IMR-90 (cell line): ENCODE data around the gene ZACN. TPM values are rescaled to one million over a fixed set of nuclear protein-coding genes. Genes with fewer than 3 reads are reported as not detected.

Experiments used
- ATAC-seq: fragments of 200-7000 bp; cut with Tn5 transposase; 2 replicates; pipeline ENCODE4 v1.9.1; 2020; ENCODE audit warnings: low read depth, mild to moderate bottlenecking, moderate library complexity
- BruUV-seq: library from RNA; stranded (reverse); fragments of 400-500 nt; replicated peaks from 2 replicates; lab custom pipeline; 2021; lab: Mats Ljungman, UMichigan
- CTCF ChIA-PET: fragments of 300-600 bp; formaldehyde crosslinking; extraction: SDS; loops from one replicate; lab custom pipeline; 2021; ENCODE audit warnings: antibody characterized with exemption; lab: Yijun Ruan, JAX
- POLR2A ChIA-PET: fragments of 300-600 bp; sonication (Branson Sonifier 250); formaldehyde crosslinking; loops from one replicate; lab custom pipeline; 2022; ENCODE audit warnings: antibody characterized with exemption; ENCODE audit not compliant: unreplicated experiment; lab: Charles Lee
- DNase-seq: peaks from one replicate; pipeline ENCODE4 v3.0.0; 2013
- H2AFZ ChIP-seq: replicated peaks from 2 replicates; pipeline ENCODE3; 2013; ENCODE audit warnings: low read length, mild to moderate bottlenecking; ENCODE audit not compliant: poor library complexity
- H2AK5ac ChIP-seq: 2 replicates; pipeline ENCODE4 v1.6.1; 2013; ENCODE audit warnings: low read depth, low read length, inconsistent platforms
- H2AK9ac ChIP-seq: replicated peaks from 2 replicates; pipeline ENCODE3; 2013; ENCODE audit warnings: mild to moderate bottlenecking, low read depth, low read length, moderate library complexity; ENCODE audit not compliant: poor library complexity
- H2BK120ac ChIP-seq: 2 replicates; pipeline ENCODE4 v1.6.1; 2013; ENCODE audit warnings: low read depth, low read length, inconsistent platforms
- H2BK15ac ChIP-seq: 3 replicates; pipeline ENCODE4 v1.6.1; 2013; ENCODE audit warnings: low read depth, low read length, inconsistent platforms
- H2BK20ac ChIP-seq: 2 replicates; pipeline ENCODE4 v1.6.1; 2013; ENCODE audit warnings: low read depth, mild to moderate bottlenecking, inconsistent platforms, low read length, moderate library complexity
- H2BK5ac ChIP-seq: 2 replicates; pipeline ENCODE4 v1.6.1; 2013; ENCODE audit warnings: mild to moderate bottlenecking, low read depth, low read length, inconsistent platforms; ENCODE audit not compliant: poor library complexity, severe bottlenecking
- H3K14ac ChIP-seq: replicated peaks from 2 replicates; pipeline ENCODE4 v1.6.1; 2013; ENCODE audit warnings: low read depth, low read length, inconsistent platforms
- H3K18ac ChIP-seq: 2 replicates; pipeline ENCODE4 v1.6.1; 2013; ENCODE audit warnings: low read depth, low read length, control low read depth
- H3K23ac ChIP-seq: 2 replicates; pipeline ENCODE4 v1.6.1; 2013; ENCODE audit warnings: low read depth, low read length, inconsistent platforms
- H3K27ac ChIP-seq: 2 replicates; pipeline ENCODE4 v1.5.1; 2013; ENCODE audit warnings: mild to moderate bottlenecking, control low read depth, low read length; ENCODE audit not compliant: insufficient read depth
- H3K27me3 ChIP-seq: 2 replicates; pipeline ENCODE4 v1.6.1; 2013; ENCODE audit warnings: low read length; ENCODE audit not compliant: control insufficient read depth, insufficient read depth
- H3K36me3 ChIP-seq: 2 replicates; pipeline ENCODE4 v1.6.1; 2013; ENCODE audit warnings: low read length, mixed read lengths; ENCODE audit not compliant: control insufficient read depth, insufficient read depth
- H3K4ac ChIP-seq: 2 replicates; pipeline ENCODE4 v1.6.1; 2013; ENCODE audit warnings: low read depth, low read length, inconsistent platforms
- H3K4me1 ChIP-seq: 2 replicates; pipeline ENCODE4 v1.6.1; 2013; ENCODE audit warnings: low read length, mixed read lengths; ENCODE audit not compliant: control insufficient read depth, insufficient read depth
- H3K4me2 ChIP-seq: 2 replicates; pipeline ENCODE4 v1.6.1; 2013; ENCODE audit warnings: low read depth, mild to moderate bottlenecking, control low read depth, low read length, moderate library complexity
- H3K4me3 ChIP-seq: 2 replicates; pipeline ENCODE4 v1.5.1; 2013; ENCODE audit warnings: low read depth, mild to moderate bottlenecking, control low read depth, low read length, moderate library complexity; ENCODE audit not compliant: insufficient read depth
- H3K56ac ChIP-seq: 2 replicates; pipeline ENCODE4 v1.6.1; 2013; ENCODE audit warnings: low read length, inconsistent platforms; ENCODE audit not compliant: insufficient read depth; ENCODE audit errors: extremely low read depth
- H3K79me1 ChIP-seq, 2 experiments: 2 replicates each; pipeline ENCODE4 v1.6.1; 2013; ENCODE audit warnings: low read length in 2 of 2, inconsistent platforms in 1 of 2, low read depth in 1 of 2
- H3K9ac ChIP-seq: 2 replicates; pipeline ENCODE4 v1.6.1; 2013; ENCODE audit warnings: low read depth, low read length, control low read depth
- H3K9me1 ChIP-seq: 2 replicates; pipeline ENCODE4 v1.6.1; 2013; ENCODE audit warnings: low read length, inconsistent platforms; ENCODE audit not compliant: insufficient read depth
- H3K9me3 ChIP-seq: 2 replicates; pipeline ENCODE4 v1.6.1; 2013; ENCODE audit warnings: low read length; ENCODE audit not compliant: control insufficient read depth, insufficient read depth
- H4K20me1 ChIP-seq: 2 replicates; pipeline ENCODE4 v1.6.1; 2013; ENCODE audit warnings: low read length, inconsistent platforms; ENCODE audit not compliant: insufficient read depth
- H4K5ac ChIP-seq: 2 replicates; pipeline ENCODE4 v1.6.1; 2013; ENCODE audit warnings: mild to moderate bottlenecking, low read depth, low read length, control low read depth
- H4K8ac ChIP-seq, 2 experiments: 2 replicates each; pipeline ENCODE4 v1.6.1; 2013; ENCODE audit warnings: low read depth in 2 of 2, low read length in 2 of 2, control low read depth in 1 of 2, inconsistent platforms in 1 of 2
- H4K91ac ChIP-seq: 2 replicates; pipeline ENCODE4 v1.6.1; 2013; ENCODE audit warnings: low read depth, low read length, inconsistent platforms; ENCODE audit not compliant: insufficient read depth
- BHLHE40 ChIP-seq: fragments of 150-350 bp; IDR thresholded peaks from 2 replicates; pipeline ENCODE4 v1.6.1; 2016; ENCODE audit warnings: mild to moderate bottlenecking, low read depth, low read length
- CEBPB ChIP-seq: IDR thresholded peaks from 2 replicates; pipeline ENCODE4 v1.6.1; 2012; ENCODE audit warnings: low read depth, low read length, improper control_type of control experiment
- CHD1 ChIP-seq: IDR thresholded peaks from 2 replicates; pipeline ENCODE4 v1.6.1; 2012; ENCODE audit warnings: low read depth, low read length, improper control_type of control experiment
- FOS ChIP-seq: fragments of 150-350 bp; IDR thresholded peaks from 2 replicates; pipeline ENCODE4 v1.6.1; 2016; ENCODE audit warnings: low read depth, low read length
- MAFK ChIP-seq: IDR thresholded peaks from 2 replicates; pipeline ENCODE4 v1.6.1; 2012; ENCODE audit warnings: low read depth, low read length, improper control_type of control experiment
- MAZ ChIP-seq: IDR thresholded peaks from 2 replicates; pipeline ENCODE4 v1.6.1; 2012; ENCODE audit warnings: low read depth, mild to moderate bottlenecking, low read length, improper control_type of control experiment, moderate library complexity, borderline replicate concordance
- MXI1 ChIP-seq: IDR thresholded peaks from 2 replicates; pipeline ENCODE4 v1.6.1; 2012; ENCODE audit warnings: low read depth, mild to moderate bottlenecking, low read length, moderate library complexity, borderline replicate concordance
- NFE2L2 ChIP-seq: fragments of 150-350 bp; IDR thresholded peaks from 2 replicates; pipeline ENCODE4 v1.6.1; 2016; ENCODE audit warnings: low read depth, mild to moderate bottlenecking, low read length
- POLR2A ChIP-seq: IDR thresholded peaks from 2 replicates; pipeline ENCODE4 v1.6.1; 2012; ENCODE audit warnings: mild to moderate bottlenecking, low read depth, low read length
- RAD21 ChIP-seq: IDR thresholded peaks from 2 replicates; pipeline ENCODE4 v1.6.1; 2012; ENCODE audit warnings: low read length, improper control_type of control experiment
- RCOR1 ChIP-seq: IDR thresholded peaks from 2 replicates; pipeline ENCODE4 v1.6.1; 2012; ENCODE audit warnings: mild to moderate bottlenecking, low read length, improper control_type of control experiment; ENCODE audit not compliant: insufficient replicate concordance
- RFX5 ChIP-seq: IDR thresholded peaks from 2 replicates; pipeline ENCODE4 v1.8.0; 2012; ENCODE audit warnings: low read depth, mild to moderate bottlenecking, low read length, moderate library complexity
- SMC3 ChIP-seq: fragments of 150-350 bp; IDR thresholded peaks from 2 replicates; pipeline ENCODE4 v1.6.1; 2016; ENCODE audit warnings: low read depth, mild to moderate bottlenecking, antibody characterized with exemption, low read length, moderate library complexity
- WGBS, 2 experiments: methylation state at CpG; one replicate each; pipeline versions ENCODE4 v1.1.5 to v1.1.7; 2013; ENCODE audit warnings: missing lambda C conversion rate in 2 of 2; ENCODE audit not compliant: insufficient read length in 1 of 2; ENCODE audit errors: extremely low coverage in 2 of 2; 5-methylcytosine and 5-hydroxymethylcytosine counted together
- dilution Hi-C: fragments of 300-500 bp; cut with HindIII; formaldehyde crosslinking; loops from one replicate; pipeline ENCODE4 v1.14.3; 2018; ENCODE audit warnings: low sequenced_read_pairs; ENCODE audit not compliant: unreplicated experiment
- in situ Hi-C: fragments of 300-500 bp; cut with MboI; formaldehyde crosslinking; loops from 3 replicates; pipeline ENCODE4 v1.14.3; 2019; ENCODE audit warnings: low sequenced_read_pairs, inconsistent platforms, mixed read lengths
- intact Hi-C: fragments of 100-400 bp; cut with micrococcal nuclease; formaldehyde crosslinking; loops from 2 replicates; pipeline ENCODE4 v1.10.0; 2022
- polyA plus RNA-seq, 3 experiments: library from polyadenylated mRNA; depleted of rRNA; stranded (reverse); fragments of >200 nt; gene quantifications; 2 replicates each; pipeline ENCODE4 v1.2.3, GENCODE V29; 2012; ENCODE audit warnings: low replicate concordance in 1 of 3
- total RNA-seq: library from RNA; depleted of rRNA; stranded (reverse); fragments of >200 nt; gene quantifications from 2 replicates; pipeline ENCODE4 v1.2.3, GENCODE V29; 2012
- TF ChIP-seq, protein P1 (sequence below): fragments of 150-350 bp; IDR thresholded peaks from 2 replicates; pipeline ENCODE4 v1.6.1; 2016; ENCODE audit warnings: low read depth, mild to moderate bottlenecking, low read length, moderate library complexity, borderline replicate concordance
- TF ChIP-seq, protein P2 (sequence below): fragments of 150-350 bp; IDR thresholded peaks from 2 replicates; pipeline ENCODE4 v1.6.1; 2017; ENCODE audit warnings: mild to moderate bottlenecking, antibody characterized with exemption, low read length, low read depth
- TF ChIP-seq, protein P3 (sequence below): conservative IDR thresholded peaks from 2 replicates; pipeline ENCODE4 v1.5.1; 2012; ENCODE audit warnings: mild to moderate bottlenecking, low read depth, low read length, improper control_type of control experiment

ZACN gene
- total and polyA plus RNA-seq, 2 of the 4 experiments (the other 2 are of a cell fraction): not detected

GRCh38 chr17:76115138-76115754, 36.3 kb downstream of the ZACN start:
- TF ChIP-seq MAFK: no peak
- no peak for TF ChIP-seq RCOR1
- TF ChIP-seq POLR2A: no peak
- TF ChIP-seq RAD21: no peak
- no peak for TF ChIP-seq MAZ
- no peak for TF ChIP-seq CHD1
- TF ChIP-seq, protein P1, sequence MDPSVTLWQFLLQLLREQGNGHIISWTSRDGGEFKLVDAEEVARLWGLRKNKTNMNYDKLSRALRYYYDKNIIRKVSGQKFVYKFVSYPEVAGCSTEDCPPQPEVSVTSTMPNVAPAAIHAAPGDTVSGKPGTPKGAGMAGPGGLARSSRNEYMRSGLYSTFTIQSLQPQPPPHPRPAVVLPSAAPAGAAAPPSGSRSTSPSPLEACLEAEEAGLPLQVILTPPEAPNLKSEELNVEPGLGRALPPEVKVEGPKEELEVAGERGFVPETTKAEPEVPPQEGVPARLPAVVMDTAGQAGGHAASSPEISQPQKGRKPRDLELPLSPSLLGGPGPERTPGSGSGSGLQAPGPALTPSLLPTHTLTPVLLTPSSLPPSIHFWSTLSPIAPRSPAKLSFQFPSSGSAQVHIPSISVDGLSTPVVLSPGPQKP: no peak
- TF ChIP-seq CEBPB: no peak
- TF ChIP-seq, protein P2, sequence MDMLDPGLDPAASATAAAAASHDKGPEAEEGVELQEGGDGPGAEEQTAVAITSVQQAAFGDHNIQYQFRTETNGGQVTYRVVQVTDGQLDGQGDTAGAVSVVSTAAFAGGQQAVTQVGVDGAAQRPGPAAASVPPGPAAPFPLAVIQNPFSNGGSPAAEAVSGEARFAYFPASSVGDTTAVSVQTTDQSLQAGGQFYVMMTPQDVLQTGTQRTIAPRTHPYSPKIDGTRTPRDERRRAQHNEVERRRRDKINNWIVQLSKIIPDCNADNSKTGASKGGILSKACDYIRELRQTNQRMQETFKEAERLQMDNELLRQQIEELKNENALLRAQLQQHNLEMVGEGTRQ: no peak
- no peak for TF ChIP-seq SMC3
- no peak for TF ChIP-seq NFE2L2
- no peak for TF ChIP-seq FOS
- TF ChIP-seq BHLHE40: no peak
- TF ChIP-seq, protein P3, sequence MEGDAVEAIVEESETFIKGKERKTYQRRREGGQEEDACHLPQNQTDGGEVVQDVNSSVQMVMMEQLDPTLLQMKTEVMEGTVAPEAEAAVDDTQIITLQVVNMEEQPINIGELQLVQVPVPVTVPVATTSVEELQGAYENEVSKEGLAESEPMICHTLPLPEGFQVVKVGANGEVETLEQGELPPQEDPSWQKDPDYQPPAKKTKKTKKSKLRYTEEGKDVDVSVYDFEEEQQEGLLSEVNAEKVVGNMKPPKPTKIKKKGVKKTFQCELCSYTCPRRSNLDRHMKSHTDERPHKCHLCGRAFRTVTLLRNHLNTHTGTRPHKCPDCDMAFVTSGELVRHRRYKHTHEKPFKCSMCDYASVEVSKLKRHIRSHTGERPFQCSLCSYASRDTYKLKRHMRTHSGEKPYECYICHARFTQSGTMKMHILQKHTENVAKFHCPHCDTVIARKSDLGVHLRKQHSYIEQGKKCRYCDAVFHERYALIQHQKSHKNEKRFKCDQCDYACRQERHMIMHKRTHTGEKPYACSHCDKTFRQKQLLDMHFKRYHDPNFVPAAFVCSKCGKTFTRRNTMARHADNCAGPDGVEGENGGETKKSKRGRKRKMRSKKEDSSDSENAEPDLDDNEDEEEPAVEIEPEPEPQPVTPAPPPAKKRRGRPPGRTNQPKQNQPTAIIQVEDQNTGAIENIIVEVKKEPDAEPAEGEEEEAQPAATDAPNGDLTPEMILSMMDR: no peak
- no peak for TF ChIP-seq MXI1
- no peak for TF ChIP-seq RFX5
- Histone ChIP-seq H3K9ac (no peak overlapping the region), H3K23ac (no peak overlapping the region), H3K4me3 (no peak overlapping the region), H4K20me1 (no peaks in the 10 kb centered on the region), H3K27me3 (peaks cover 2% of the 10 kb centered on the region; the same call in 1 of the 2 replicates), H3K14ac (no peak overlapping the region), H3K79me1 (no peaks in the 10 kb centered on the region), H3K9me3 (no peaks in the 10 kb centered on the region), H2AFZ (no peak overlapping the region), H3K36me3 (no peaks in the 10 kb centered on the region), H4K91ac (no peak overlapping the region), H3K4me2 (no peak overlapping the region), H2BK5ac (no peak overlapping the region), H3K27ac (no peak overlapping the region), H4K5ac (no peak overlapping the region), H3K56ac (no peak overlapping the region), H4K8ac (no peak overlapping the region), H2AK9ac (no peak overlapping the region), H3K4me1 (no peaks in the 10 kb centered on the region), H3K9me1 (no peaks in the 10 kb centered on the region), H2BK20ac (no peak overlapping the region), H3K18ac (no peak overlapping the region), H2AK5ac (no peak overlapping the region), H2BK15ac (no peak overlapping the region), H2BK120ac (no peak overlapping the region), H3K4ac (no peak overlapping the region)
- ATAC-seq: no peak
- intact Hi-C loops: no loop called here
- dilution Hi-C loops: no loop called here
- POLR2A ChIA-PET: no interaction called here
- WGBS, 2 experiments: no CpG with 5 or more reads among the region's 7 CpGs
- DNase-seq: no peak
- no TSS peak for BruUV-seq
- in situ Hi-C loops: loop anchor here (5.0 kb wide), 1 partner anchor 167 kb away; no protein-coding TSS in a partner anchor
- CTCF ChIA-PET: no interaction called here
